Tibial nerve (tissue), 3 donors: ENCODE data around the gene ITGB1.

Experiments
- POLR2A ChIP-seq, 2 donors: fragments of 450-650 bp; IDR thresholded peaks; one replicate each; pipeline ENCODE4 v1.6.1; 2017; ENCODE audit warnings: antibody characterized with exemption in 2 of 2, mild to moderate bottlenecking in 2 of 2, moderate library complexity in 2 of 2
- TF ChIP-seq, protein P1 (sequence below), 5 experiments: fragments of 200-600 bp in 3 of 5; fragments of 450-650 bp in 2 of 5; sonication (generic) in 3 of 5; IDR thresholded peaks; one replicate each; pipeline ENCODE4 v1.5.1; 2016 to 2019; ENCODE audit warnings: antibody characterized with exemption in 5 of 5, mild to moderate bottlenecking in 3 of 5, moderate library complexity in 2 of 5

DNA sequence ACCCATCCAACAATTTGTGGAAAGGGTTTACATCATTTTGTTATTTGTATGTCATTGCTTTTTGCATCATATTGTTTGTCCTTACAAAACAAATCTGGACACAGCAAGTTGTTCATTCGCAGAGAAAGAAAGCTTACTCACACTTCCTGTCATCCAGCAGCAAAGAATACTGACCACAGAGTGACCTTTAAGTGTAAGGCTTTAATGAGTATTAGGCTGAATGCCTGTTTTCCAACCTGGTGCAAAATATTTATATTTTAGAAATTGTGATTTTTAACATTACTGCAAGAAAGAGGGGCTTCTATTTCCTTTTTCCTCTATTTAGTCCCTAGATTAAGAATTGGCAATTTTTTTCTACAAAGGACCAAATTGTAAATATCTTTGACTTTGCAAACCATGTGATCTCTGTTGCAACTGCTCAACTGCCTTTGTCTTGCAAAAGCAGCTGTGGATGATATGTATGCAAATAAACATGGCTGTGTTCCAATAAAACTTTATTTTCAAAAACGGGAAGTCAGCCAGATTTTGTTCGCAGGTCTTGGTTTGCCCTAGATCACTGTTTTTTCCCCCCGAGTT, 27.8 kb upstream of the ITGB1 start:
- TF ChIP-seq, protein P1, sequence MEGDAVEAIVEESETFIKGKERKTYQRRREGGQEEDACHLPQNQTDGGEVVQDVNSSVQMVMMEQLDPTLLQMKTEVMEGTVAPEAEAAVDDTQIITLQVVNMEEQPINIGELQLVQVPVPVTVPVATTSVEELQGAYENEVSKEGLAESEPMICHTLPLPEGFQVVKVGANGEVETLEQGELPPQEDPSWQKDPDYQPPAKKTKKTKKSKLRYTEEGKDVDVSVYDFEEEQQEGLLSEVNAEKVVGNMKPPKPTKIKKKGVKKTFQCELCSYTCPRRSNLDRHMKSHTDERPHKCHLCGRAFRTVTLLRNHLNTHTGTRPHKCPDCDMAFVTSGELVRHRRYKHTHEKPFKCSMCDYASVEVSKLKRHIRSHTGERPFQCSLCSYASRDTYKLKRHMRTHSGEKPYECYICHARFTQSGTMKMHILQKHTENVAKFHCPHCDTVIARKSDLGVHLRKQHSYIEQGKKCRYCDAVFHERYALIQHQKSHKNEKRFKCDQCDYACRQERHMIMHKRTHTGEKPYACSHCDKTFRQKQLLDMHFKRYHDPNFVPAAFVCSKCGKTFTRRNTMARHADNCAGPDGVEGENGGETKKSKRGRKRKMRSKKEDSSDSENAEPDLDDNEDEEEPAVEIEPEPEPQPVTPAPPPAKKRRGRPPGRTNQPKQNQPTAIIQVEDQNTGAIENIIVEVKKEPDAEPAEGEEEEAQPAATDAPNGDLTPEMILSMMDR (IDR thresholded peaks at IDR 0.05) = no peak
- no peak for TF ChIP-seq POLR2A (IDR thresholded peaks at IDR 0.05)
